IMR-90 (cell line): ENCODE results near the gene SLC25A25. TPM values are rescaled to one million over a fixed set of nuclear protein-coding genes. Genes with fewer than 3 reads are reported as not detected.
A peak's percentile ranks its signal among the peaks of the same experiment; 100 is the strongest.

Experiments used
- ATAC-seq: fragments of 200-7000 bp; cut with Tn5 transposase; 2 replicates; pipeline ENCODE4 v1.9.1; 2020; ENCODE audit warnings: low read depth, mild to moderate bottlenecking, moderate library complexity
- BruUV-seq: library from RNA; stranded (reverse); fragments of 400-500 nt; replicated peaks from 2 replicates; lab custom pipeline; 2021; lab: Mats Ljungman, UMichigan
- CTCF ChIA-PET: fragments of 300-600 bp; formaldehyde crosslinking; extraction: SDS; loops from one replicate; lab custom pipeline; 2021; ENCODE audit warnings: antibody characterized with exemption; lab: Yijun Ruan, JAX
- POLR2A ChIA-PET: fragments of 300-600 bp; sonication (Branson Sonifier 250); formaldehyde crosslinking; loops from one replicate; lab custom pipeline; 2022; ENCODE audit warnings: antibody characterized with exemption; ENCODE audit not compliant: unreplicated experiment; lab: Charles Lee
- DNase-seq: peaks from one replicate; pipeline ENCODE4 v3.0.0; 2013
- H2AFZ ChIP-seq: replicated peaks from 2 replicates; pipeline ENCODE3; 2013; ENCODE audit warnings: low read length, mild to moderate bottlenecking; ENCODE audit not compliant: poor library complexity
- H2AK5ac ChIP-seq: 2 replicates; pipeline ENCODE4 v1.6.1; 2013; ENCODE audit warnings: low read depth, low read length, inconsistent platforms
- H2AK9ac ChIP-seq: replicated peaks from 2 replicates; pipeline ENCODE3; 2013; ENCODE audit warnings: mild to moderate bottlenecking, low read depth, low read length, moderate library complexity; ENCODE audit not compliant: poor library complexity
- H2BK120ac ChIP-seq: 2 replicates; pipeline ENCODE4 v1.6.1; 2013; ENCODE audit warnings: low read depth, low read length, inconsistent platforms
- H2BK15ac ChIP-seq: 3 replicates; pipeline ENCODE4 v1.6.1; 2013; ENCODE audit warnings: low read depth, low read length, inconsistent platforms
- H2BK20ac ChIP-seq: 2 replicates; pipeline ENCODE4 v1.6.1; 2013; ENCODE audit warnings: low read depth, mild to moderate bottlenecking, inconsistent platforms, low read length, moderate library complexity
- H2BK5ac ChIP-seq: 2 replicates; pipeline ENCODE4 v1.6.1; 2013; ENCODE audit warnings: mild to moderate bottlenecking, low read depth, low read length, inconsistent platforms; ENCODE audit not compliant: poor library complexity, severe bottlenecking
- H3K14ac ChIP-seq: replicated peaks from 2 replicates; pipeline ENCODE4 v1.6.1; 2013; ENCODE audit warnings: low read depth, low read length, inconsistent platforms
- H3K18ac ChIP-seq: 2 replicates; pipeline ENCODE4 v1.6.1; 2013; ENCODE audit warnings: low read depth, low read length, control low read depth
- H3K23ac ChIP-seq: 2 replicates; pipeline ENCODE4 v1.6.1; 2013; ENCODE audit warnings: low read depth, low read length, inconsistent platforms
- H3K27ac ChIP-seq: 2 replicates; pipeline ENCODE4 v1.5.1; 2013; ENCODE audit warnings: mild to moderate bottlenecking, control low read depth, low read length; ENCODE audit not compliant: insufficient read depth
- H3K27me3 ChIP-seq: 2 replicates; pipeline ENCODE4 v1.6.1; 2013; ENCODE audit warnings: low read length; ENCODE audit not compliant: control insufficient read depth, insufficient read depth
- H3K36me3 ChIP-seq: 2 replicates; pipeline ENCODE4 v1.6.1; 2013; ENCODE audit warnings: low read length, mixed read lengths; ENCODE audit not compliant: control insufficient read depth, insufficient read depth
- H3K4ac ChIP-seq: 2 replicates; pipeline ENCODE4 v1.6.1; 2013; ENCODE audit warnings: low read depth, low read length, inconsistent platforms
- H3K4me1 ChIP-seq: 2 replicates; pipeline ENCODE4 v1.6.1; 2013; ENCODE audit warnings: low read length, mixed read lengths; ENCODE audit not compliant: control insufficient read depth, insufficient read depth
- H3K4me2 ChIP-seq: 2 replicates; pipeline ENCODE4 v1.6.1; 2013; ENCODE audit warnings: low read depth, mild to moderate bottlenecking, control low read depth, low read length, moderate library complexity
- H3K4me3 ChIP-seq: 2 replicates; pipeline ENCODE4 v1.5.1; 2013; ENCODE audit warnings: low read depth, mild to moderate bottlenecking, control low read depth, low read length, moderate library complexity; ENCODE audit not compliant: insufficient read depth
- H3K56ac ChIP-seq: 2 replicates; pipeline ENCODE4 v1.6.1; 2013; ENCODE audit warnings: low read length, inconsistent platforms; ENCODE audit not compliant: insufficient read depth; ENCODE audit errors: extremely low read depth
- H3K79me1 ChIP-seq, 2 experiments: 2 replicates each; pipeline ENCODE4 v1.6.1; 2013; ENCODE audit warnings: low read length in 2 of 2, inconsistent platforms in 1 of 2, low read depth in 1 of 2
- H3K9ac ChIP-seq: 2 replicates; pipeline ENCODE4 v1.6.1; 2013; ENCODE audit warnings: low read depth, low read length, control low read depth
- H3K9me1 ChIP-seq: 2 replicates; pipeline ENCODE4 v1.6.1; 2013; ENCODE audit warnings: low read length, inconsistent platforms; ENCODE audit not compliant: insufficient read depth
- H3K9me3 ChIP-seq: 2 replicates; pipeline ENCODE4 v1.6.1; 2013; ENCODE audit warnings: low read length; ENCODE audit not compliant: control insufficient read depth, insufficient read depth
- H4K20me1 ChIP-seq: 2 replicates; pipeline ENCODE4 v1.6.1; 2013; ENCODE audit warnings: low read length, inconsistent platforms; ENCODE audit not compliant: insufficient read depth
- H4K5ac ChIP-seq: 2 replicates; pipeline ENCODE4 v1.6.1; 2013; ENCODE audit warnings: mild to moderate bottlenecking, low read depth, low read length, control low read depth
- H4K8ac ChIP-seq, 2 experiments: 2 replicates each; pipeline ENCODE4 v1.6.1; 2013; ENCODE audit warnings: low read depth in 2 of 2, low read length in 2 of 2, control low read depth in 1 of 2, inconsistent platforms in 1 of 2
- H4K91ac ChIP-seq: 2 replicates; pipeline ENCODE4 v1.6.1; 2013; ENCODE audit warnings: low read depth, low read length, inconsistent platforms; ENCODE audit not compliant: insufficient read depth
- BHLHE40 ChIP-seq: fragments of 150-350 bp; IDR thresholded peaks from 2 replicates; pipeline ENCODE4 v1.6.1; 2016; ENCODE audit warnings: mild to moderate bottlenecking, low read depth, low read length
- CEBPB ChIP-seq: IDR thresholded peaks from 2 replicates; pipeline ENCODE4 v1.6.1; 2012; ENCODE audit warnings: low read depth, low read length, improper control_type of control experiment
- FOS ChIP-seq: fragments of 150-350 bp; IDR thresholded peaks from 2 replicates; pipeline ENCODE4 v1.6.1; 2016; ENCODE audit warnings: low read depth, low read length
- MAFK ChIP-seq: IDR thresholded peaks from 2 replicates; pipeline ENCODE4 v1.6.1; 2012; ENCODE audit warnings: low read depth, low read length, improper control_type of control experiment
- MAZ ChIP-seq: IDR thresholded peaks from 2 replicates; pipeline ENCODE4 v1.6.1; 2012; ENCODE audit warnings: low read depth, mild to moderate bottlenecking, low read length, improper control_type of control experiment, moderate library complexity, borderline replicate concordance
- MXI1 ChIP-seq: IDR thresholded peaks from 2 replicates; pipeline ENCODE4 v1.6.1; 2012; ENCODE audit warnings: low read depth, mild to moderate bottlenecking, low read length, moderate library complexity, borderline replicate concordance
- POLR2A ChIP-seq: IDR thresholded peaks from 2 replicates; pipeline ENCODE4 v1.6.1; 2012; ENCODE audit warnings: mild to moderate bottlenecking, low read depth, low read length
- RAD21 ChIP-seq: IDR thresholded peaks from 2 replicates; pipeline ENCODE4 v1.6.1; 2012; ENCODE audit warnings: low read length, improper control_type of control experiment
- RCOR1 ChIP-seq: IDR thresholded peaks from 2 replicates; pipeline ENCODE4 v1.6.1; 2012; ENCODE audit warnings: mild to moderate bottlenecking, low read length, improper control_type of control experiment; ENCODE audit not compliant: insufficient replicate concordance
- RFX5 ChIP-seq: IDR thresholded peaks from 2 replicates; pipeline ENCODE4 v1.8.0; 2012; ENCODE audit warnings: low read depth, mild to moderate bottlenecking, low read length, moderate library complexity
- SMC3 ChIP-seq: fragments of 150-350 bp; IDR thresholded peaks from 2 replicates; pipeline ENCODE4 v1.6.1; 2016; ENCODE audit warnings: low read depth, mild to moderate bottlenecking, antibody characterized with exemption, low read length, moderate library complexity
- WGBS, 2 experiments: methylation state at CpG; one replicate each; pipeline versions ENCODE4 v1.1.5 to v1.1.7; 2013; ENCODE audit warnings: missing lambda C conversion rate in 2 of 2; ENCODE audit not compliant: insufficient read length in 1 of 2; ENCODE audit errors: extremely low coverage in 2 of 2; 5-methylcytosine and 5-hydroxymethylcytosine counted together
- dilution Hi-C: fragments of 300-500 bp; cut with HindIII; formaldehyde crosslinking; loops from one replicate; pipeline ENCODE4 v1.14.3; 2018; ENCODE audit warnings: low sequenced_read_pairs; ENCODE audit not compliant: unreplicated experiment
- in situ Hi-C: fragments of 300-500 bp; cut with MboI; formaldehyde crosslinking; loops from 3 replicates; pipeline ENCODE4 v1.14.3; 2019; ENCODE audit warnings: low sequenced_read_pairs, inconsistent platforms, mixed read lengths
- intact Hi-C: fragments of 100-400 bp; cut with micrococcal nuclease; formaldehyde crosslinking; loops from 2 replicates; pipeline ENCODE4 v1.10.0; 2022
- polyA plus RNA-seq, 3 experiments: library from polyadenylated mRNA; depleted of rRNA; stranded (reverse); fragments of >200 nt; gene quantifications; 2 replicates each; pipeline ENCODE4 v1.2.3, GENCODE V29; 2012; ENCODE audit warnings: low replicate concordance in 1 of 3
- total RNA-seq: library from RNA; depleted of rRNA; stranded (reverse); fragments of >200 nt; gene quantifications from 2 replicates; pipeline ENCODE4 v1.2.3, GENCODE V29; 2012
- TF ChIP-seq, protein P1 (sequence below): fragments of 150-350 bp; IDR thresholded peaks from 2 replicates; pipeline ENCODE4 v1.6.1; 2016; ENCODE audit warnings: low read depth, mild to moderate bottlenecking, low read length, moderate library complexity, borderline replicate concordance
- TF ChIP-seq, protein P2 (sequence below): fragments of 150-350 bp; IDR thresholded peaks from 2 replicates; pipeline ENCODE4 v1.6.1; 2017; ENCODE audit warnings: mild to moderate bottlenecking, antibody characterized with exemption, low read length, low read depth

Gene SLC25A25
- total and polyA plus RNA-seq, 2 of the 4 experiments (the other 2 are of a cell fraction) = 14.0 to 17.9 TPM

DNA sequence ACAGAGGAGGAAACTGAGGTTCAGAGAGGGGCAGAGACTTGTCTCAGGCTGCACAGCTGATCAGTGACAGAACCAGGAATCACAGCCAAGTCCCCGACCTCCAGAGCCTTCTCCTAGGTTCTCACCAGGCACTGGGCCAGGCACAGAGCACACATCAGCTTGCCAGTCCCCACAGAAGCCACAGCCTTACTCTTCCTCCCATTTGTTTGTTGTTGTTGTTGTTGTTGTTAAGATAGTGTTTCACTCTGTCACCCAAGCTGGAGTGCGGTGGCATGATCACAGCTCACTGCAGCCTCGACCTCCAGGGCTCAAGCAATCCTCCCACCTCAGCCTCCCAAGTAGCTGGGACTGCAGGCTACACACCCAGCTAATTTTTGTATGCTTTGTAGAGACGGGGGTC, 42.3 kb upstream of the SLC25A25 start:
- H3K23ac ChIP-seq = no peak overlapping the region
- intact Hi-C loops = no loop called here
- H3K4ac ChIP-seq = no peak overlapping the region
- DNase-seq (no peak), ATAC-seq (no peak)
- H2AFZ ChIP-seq = no peak overlapping the region
- H3K4me1 ChIP-seq = peaks cover 4% of the 10 kb centered on the region; the same call in 1 of the 2 replicates
- H3K56ac ChIP-seq = no peak overlapping the region
- no peak overlapping the region for H2BK15ac ChIP-seq
- no peak overlapping the region for H4K5ac ChIP-seq
- no peak overlapping the region for H3K27ac ChIP-seq
- no peak overlapping the region for H2BK120ac ChIP-seq
- H4K91ac ChIP-seq = no peak overlapping the region
- TF ChIP-seq, protein P1, sequence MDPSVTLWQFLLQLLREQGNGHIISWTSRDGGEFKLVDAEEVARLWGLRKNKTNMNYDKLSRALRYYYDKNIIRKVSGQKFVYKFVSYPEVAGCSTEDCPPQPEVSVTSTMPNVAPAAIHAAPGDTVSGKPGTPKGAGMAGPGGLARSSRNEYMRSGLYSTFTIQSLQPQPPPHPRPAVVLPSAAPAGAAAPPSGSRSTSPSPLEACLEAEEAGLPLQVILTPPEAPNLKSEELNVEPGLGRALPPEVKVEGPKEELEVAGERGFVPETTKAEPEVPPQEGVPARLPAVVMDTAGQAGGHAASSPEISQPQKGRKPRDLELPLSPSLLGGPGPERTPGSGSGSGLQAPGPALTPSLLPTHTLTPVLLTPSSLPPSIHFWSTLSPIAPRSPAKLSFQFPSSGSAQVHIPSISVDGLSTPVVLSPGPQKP = no peak
- TF ChIP-seq SMC3 = no peak
- TF ChIP-seq CEBPB = no peak
- TF ChIP-seq, protein P2, sequence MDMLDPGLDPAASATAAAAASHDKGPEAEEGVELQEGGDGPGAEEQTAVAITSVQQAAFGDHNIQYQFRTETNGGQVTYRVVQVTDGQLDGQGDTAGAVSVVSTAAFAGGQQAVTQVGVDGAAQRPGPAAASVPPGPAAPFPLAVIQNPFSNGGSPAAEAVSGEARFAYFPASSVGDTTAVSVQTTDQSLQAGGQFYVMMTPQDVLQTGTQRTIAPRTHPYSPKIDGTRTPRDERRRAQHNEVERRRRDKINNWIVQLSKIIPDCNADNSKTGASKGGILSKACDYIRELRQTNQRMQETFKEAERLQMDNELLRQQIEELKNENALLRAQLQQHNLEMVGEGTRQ = no peak
- TF ChIP-seq BHLHE40 = no peak
- TF ChIP-seq RFX5 = no peak
- TF ChIP-seq RCOR1 = no peak
- no peak for TF ChIP-seq MAFK
- TF ChIP-seq MXI1 = no peak
- TF ChIP-seq POLR2A = no peak
- no peak for TF ChIP-seq RAD21
- TF ChIP-seq MAZ = no peak
- no peak for TF ChIP-seq FOS
- in situ Hi-C loops = no loop called here
- no TSS peak for BruUV-seq
- H3K27me3 ChIP-seq = no peaks in the 10 kb centered on the region
- H3K79me1 ChIP-seq = no peaks in the 10 kb centered on the region
- peak overlapping the region; percentile 0; the same call in 1 of the 2 replicates for H2AK5ac ChIP-seq
- H4K20me1 ChIP-seq = no peaks in the 10 kb centered on the region
- H3K9me1 ChIP-seq = 0 out of 2 replicates have a peak, but pooled peaks cover 2% of the 10 kb centered on the region
- no peak overlapping the region for H4K8ac ChIP-seq
- no peak overlapping the region for H3K18ac ChIP-seq
- H3K9me3 ChIP-seq = no peaks in the 10 kb centered on the region
- CTCF ChIA-PET = no interaction called here
- no peak overlapping the region for H2BK20ac ChIP-seq
- POLR2A ChIA-PET = no interaction called here
- H2BK5ac ChIP-seq = no peak overlapping the region
- no peak overlapping the region for H3K4me2 ChIP-seq
- no peak overlapping the region for H3K9ac ChIP-seq
- no peaks in the 10 kb centered on the region for H3K36me3 ChIP-seq
- H3K14ac ChIP-seq = no peak overlapping the region
- no peak overlapping the region for H2AK9ac ChIP-seq
- no peak overlapping the region for H3K4me3 ChIP-seq
- 83% methylated on average over 1 of the region's 4 CpGs; no CpG with 5 or more reads in 1 of the 2 experiments for WGBS, 2 experiments
- dilution Hi-C loops = no loop called here
